ENCODE results near the gene BICC1.
"Not testable (repeated sequence)": the region's sequence is repeated elsewhere in the genome, so short reads cannot be mapped to it uniquely, and the experiment has no call there.

BICC1 gene

DNA sequence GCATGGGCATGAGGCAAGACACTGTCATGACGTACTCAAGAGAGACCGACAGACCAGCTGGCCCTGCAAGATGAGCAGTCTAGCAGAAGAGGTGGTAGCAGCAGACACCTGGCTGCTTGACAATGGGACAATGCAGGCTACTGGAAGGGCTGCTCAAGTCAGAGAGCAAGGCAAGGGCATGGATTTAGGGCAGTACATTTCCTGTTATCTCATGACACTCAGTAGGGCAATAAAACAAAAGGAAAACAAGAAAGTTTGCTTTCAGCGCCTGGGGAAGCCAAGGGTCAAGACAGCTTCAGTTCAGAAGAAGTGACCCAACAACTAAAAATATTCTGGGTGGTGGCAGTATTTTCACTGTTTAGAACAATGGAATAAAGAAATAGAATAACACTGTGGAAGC, 332.0 kb downstream of the BICC1 start:
- DNase-seq (ENCODE audit: low read depth in 4 of 4, low spot score in 1 of 4): no peak

DNA sequence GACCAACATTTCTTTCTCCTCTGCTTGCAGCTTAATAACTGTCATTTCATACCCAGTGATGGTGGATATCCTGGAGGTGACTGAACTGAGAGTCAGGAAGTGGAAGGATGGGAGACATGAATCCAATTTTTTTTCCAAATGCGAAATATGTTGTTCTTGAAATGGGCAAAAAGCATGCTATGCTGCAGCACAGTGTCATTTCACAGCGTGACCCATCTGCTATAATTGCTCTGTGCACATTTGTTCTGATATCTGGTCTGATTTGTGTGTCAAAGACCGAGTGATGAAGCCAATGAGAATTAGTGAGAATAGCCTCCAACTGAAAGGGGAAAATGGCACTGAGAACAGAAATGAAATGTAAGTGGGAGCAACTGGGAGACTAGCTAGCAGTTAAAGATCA, 334.2 kb downstream of the BICC1 start:
- DNase-seq (ENCODE audit: low read depth in 4 of 4, low spot score in 1 of 4): no peak

DNA sequence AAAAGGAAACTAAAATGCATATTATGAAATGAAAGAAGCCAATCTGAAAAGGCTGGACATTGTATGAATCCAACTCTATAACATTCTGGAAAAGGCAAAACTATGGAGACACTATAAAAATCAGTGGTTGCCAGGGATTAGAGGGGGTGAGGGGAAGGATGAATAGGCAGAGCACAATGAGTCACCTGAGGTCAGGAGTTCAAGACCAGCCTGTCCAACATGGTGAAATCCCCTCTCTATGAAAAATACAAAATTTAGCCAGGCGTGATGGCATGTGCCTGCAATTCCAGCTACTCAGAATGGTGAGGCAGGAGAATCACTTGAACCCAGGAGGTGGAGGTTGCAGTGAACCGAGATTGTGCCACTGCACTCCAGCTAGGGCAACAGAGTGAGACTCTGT, 338.9 kb downstream of the BICC1 start:
- no peak for DNase-seq (ENCODE audit: low read depth in 4 of 4, low spot score in 1 of 4)

DNA sequence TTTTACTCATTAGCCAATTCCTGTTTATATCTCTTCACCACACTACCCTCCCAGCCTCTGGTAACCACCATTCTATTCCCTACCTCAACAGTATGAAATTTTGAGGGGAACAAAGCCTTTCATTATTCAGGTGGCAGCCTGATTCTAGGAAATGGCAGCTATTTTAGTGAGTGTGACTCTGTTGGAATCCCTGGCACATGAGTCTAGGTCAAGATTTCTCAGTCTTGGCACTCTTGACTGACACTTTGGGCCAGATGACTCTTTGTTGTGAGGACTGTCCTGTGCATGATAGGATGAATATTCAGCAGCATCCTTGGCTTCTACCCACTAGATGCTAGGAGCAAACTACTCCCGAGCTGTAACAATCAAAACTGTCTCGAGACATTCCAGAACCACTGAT, 341.0 kb downstream of the BICC1 start:
- DNase-seq (ENCODE audit: low read depth in 4 of 4, low spot score in 1 of 4): no peak

GRCh38 chr10:58854811-58855210, 342.1 kb downstream of the BICC1 start:
- DNase-seq (ENCODE audit: low read depth in 4 of 4, low spot score in 1 of 4): no peak

DNA sequence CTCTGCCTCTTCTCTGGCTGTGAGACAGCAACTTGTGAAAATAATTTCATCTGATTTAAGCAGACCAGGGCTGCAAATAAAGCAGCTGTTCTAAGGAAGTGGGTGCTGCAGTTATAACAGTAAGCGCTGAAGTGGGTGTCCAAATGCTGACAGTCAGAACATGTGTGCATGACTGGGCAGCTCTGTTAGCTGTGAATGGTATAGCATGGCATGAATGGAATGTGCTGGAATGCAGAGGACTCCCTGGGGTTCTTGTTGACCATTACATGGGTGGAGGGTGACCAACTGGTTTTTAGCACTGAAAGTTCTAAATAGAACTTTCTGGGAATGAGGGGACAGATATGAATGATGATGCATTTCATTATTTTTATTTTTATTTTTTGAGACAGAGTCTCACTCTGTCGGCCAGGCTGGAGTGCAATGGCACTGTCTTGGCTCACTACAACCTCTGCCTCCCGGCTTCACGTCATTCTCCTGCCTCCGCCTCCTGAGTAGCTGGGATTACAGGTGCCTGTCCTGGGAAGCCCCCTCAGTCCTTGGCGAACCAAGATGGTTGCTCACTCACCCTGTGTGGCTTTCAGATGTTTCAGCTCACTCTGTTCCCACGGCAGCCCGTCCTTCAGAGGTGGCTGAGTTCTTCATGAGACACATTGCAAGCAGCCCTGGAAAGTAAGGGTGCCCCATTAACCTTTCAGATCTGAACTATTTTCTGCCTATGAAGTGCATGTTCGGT, 344.0 kb downstream of the BICC1 start:
- DNase-seq (ENCODE audit: low read depth in 4 of 4, low spot score in 1 of 4): no peak

DNA sequence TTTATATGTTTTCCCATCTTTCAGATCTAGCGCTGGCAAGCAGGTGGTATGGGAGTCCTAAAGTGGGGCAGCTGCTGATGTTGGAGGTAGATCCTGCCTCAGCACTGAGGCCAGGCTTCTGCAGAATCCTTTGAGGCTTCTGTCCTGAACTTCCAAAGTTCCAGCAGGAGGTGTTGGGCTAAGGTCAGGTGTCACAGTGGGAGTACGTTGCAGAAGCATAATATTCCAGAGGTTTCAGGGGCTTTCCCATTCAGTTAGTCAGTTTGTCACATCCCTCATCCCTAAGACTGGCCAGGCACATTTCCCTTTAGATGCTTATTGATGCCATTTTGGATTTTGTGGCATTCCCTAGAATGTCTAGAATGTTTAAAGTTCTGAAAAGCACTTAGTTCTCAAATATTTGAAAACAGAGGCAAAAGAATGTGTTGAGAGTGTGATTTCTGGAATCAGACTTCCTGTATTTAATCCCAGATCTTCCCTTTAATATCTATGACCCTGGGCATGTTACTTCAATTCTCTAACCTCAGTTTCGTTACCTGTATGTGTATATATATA, 344.7 kb downstream of the BICC1 start:
- DNase-seq (ENCODE audit: low read depth in 4 of 4, low spot score in 1 of 4): no peak

DNA sequence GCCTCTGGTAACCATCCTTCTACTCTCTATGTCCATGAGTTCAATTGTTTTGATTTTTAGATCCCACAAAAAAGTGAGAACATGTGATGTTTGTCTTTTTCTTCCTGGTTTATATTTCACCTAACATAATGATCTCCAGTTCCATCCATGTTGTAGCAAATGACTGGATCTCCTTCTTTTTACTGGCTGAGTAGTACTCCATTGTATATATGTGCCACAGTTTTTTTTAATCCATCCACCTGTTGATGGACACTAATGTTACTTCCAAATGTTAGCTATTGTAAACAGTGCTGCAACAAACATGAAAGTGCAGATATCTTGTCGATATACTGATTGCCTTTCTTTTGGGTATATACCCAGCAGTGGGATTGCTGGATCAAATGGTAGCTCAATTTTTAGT, 345.5 kb downstream of the BICC1 start:
- DNase-seq (ENCODE audit: low read depth in 4 of 4, low spot score in 1 of 4): not testable (repeated sequence)

DNA sequence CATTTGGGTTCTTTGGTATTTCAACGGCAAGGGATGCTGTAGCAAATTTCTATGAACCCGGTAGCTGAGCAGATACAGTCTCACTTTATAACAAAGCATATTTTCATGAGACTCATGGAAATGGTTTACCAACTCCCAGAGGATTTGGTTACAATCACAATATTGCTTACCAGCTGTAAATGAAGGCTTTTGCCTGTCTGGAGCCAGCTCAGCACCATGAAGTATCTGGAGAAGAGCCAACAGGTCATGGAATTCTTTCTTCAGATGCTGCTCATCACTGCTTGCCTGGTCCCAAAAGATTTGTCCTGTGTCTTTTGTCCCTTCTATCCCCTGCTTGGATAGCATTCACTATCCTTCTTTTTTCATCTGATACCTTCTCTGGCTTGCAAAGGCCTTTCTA, 346.9 kb downstream of the BICC1 start:
- no peak for DNase-seq (ENCODE audit: low read depth in 4 of 4, low spot score in 1 of 4)

DNA sequence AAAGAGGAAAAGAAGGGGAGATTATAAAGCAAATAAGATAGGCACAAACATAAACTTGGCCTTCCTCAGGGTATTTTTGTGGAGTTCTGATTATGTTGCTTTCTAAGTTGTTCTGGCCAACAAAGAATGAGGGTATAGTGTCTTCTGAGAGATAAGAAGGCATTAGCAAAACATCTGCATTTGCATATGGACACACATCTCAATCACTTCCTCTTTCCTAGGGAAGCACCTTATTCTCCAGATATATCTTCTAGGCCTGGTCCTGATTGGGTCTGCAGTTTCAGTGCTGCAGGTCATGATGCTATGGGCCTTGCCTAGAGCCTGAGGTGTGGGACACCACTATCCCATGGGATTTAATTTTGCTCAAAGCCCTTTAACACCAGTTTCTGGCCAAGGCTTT, 355.0 kb downstream of the BICC1 start:
- DNase-seq (ENCODE audit: low read depth in 4 of 4, low spot score in 1 of 4): no peak

- no peak for DNase-seq (ENCODE audit: low read depth in 4 of 4, low spot score in 1 of 4)
Observed at GRCh38 chr10:58868736-58869435, 356.2 kb downstream of the BICC1 start.

DNA sequence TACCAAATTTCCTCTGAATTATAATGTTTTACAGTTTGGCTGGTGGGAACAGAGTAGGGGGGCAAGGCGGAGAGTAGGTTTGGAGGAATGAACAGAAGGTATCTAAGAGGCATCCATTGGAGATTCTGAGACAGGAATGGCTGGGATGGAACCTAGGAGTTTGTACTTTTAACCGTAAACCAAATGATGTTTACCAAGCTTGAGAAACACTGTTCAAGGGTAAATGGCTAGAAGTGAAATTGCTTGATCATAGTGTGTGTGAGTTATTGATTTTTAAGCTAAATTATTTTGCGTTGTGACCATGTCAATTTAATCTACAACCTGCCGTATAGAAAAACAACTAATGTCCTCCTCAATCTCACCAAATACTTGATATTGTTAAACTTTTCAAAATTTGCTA, 357.4 kb downstream of the BICC1 start:
- DNase-seq (ENCODE audit: low read depth in 4 of 4, low spot score in 1 of 4): no peak

GRCh38 chr10:58873161-58873560, 360.5 kb downstream of the BICC1 start:
- DNase-seq (ENCODE audit: low read depth in 4 of 4, low spot score in 1 of 4): no peak

All from stimulated activated CD4-positive, alpha-beta T cell treated with anti-CD3 and anti-CD28 coated beads, Interleukin-1b, Interleukin-23, amount 100 ng/mL, for 24 hours (primary cell).